HepG2 (cell line): ENCODE measurements around the gene EIF4EBP3. TPM values are rescaled to one million over a fixed set of nuclear protein-coding genes. Genes with fewer than 3 reads are reported as not detected.

Experiments used
- E2F5 ChIP-seq: sonication (generic); formaldehyde crosslinking; conservative IDR thresholded peaks from 2 replicates; pipeline ENCODE4 v1.4.0; 2020; ENCODE audit warnings: missing genetic modification reagents
- ELF1 ChIP-seq: sonication (generic); formaldehyde crosslinking; IDR thresholded peaks from 2 replicates; pipeline ENCODE4 v1.4.0; 2020; ENCODE audit warnings: missing genetic modification reagents
- HOXA3 ChIP-seq: sonication (generic); formaldehyde crosslinking; IDR thresholded peaks from 2 replicates; pipeline ENCODE4 v1.5.0; 2020; ENCODE audit warnings: missing genetic modification reagents
- ISX ChIP-seq: sonication (generic); formaldehyde crosslinking; conservative IDR thresholded peaks from 2 replicates; pipeline ENCODE4 v1.5.0; 2020; ENCODE audit warnings: missing genetic modification reagents
- KAT8 ChIP-seq: IDR thresholded peaks from 2 replicates; pipeline ENCODE4 v1.6.1; 2016; ENCODE audit warnings: missing genetic modification reagents, missing compliant biosample characterization
- KDM3A ChIP-seq: IDR thresholded peaks from 2 replicates; pipeline ENCODE4 v1.6.1; 2018; ENCODE audit warnings: low read depth, missing compliant biosample characterization
- KLF9 ChIP-seq: IDR thresholded peaks from 2 replicates; pipeline ENCODE4 v1.6.1; 2016; ENCODE audit warnings: low read depth
- MNT ChIP-seq: fragments of 450-650 bp; IDR thresholded peaks from 2 replicates; pipeline ENCODE4 v1.6.1; 2016
- NR1H2 ChIP-seq: sonication (generic); formaldehyde crosslinking; IDR thresholded peaks from 2 replicates; pipeline ENCODE4 v1.8.1; 2022; ENCODE audit warnings: low read depth, missing genetic modification reagents, borderline replicate concordance
- POLR2A ChIP-seq, 2 experiments: IDR thresholded peaks; 2 replicates each; pipeline ENCODE4 v1.6.1; 2011; ENCODE audit warnings: low read depth in 2 of 2, low read length in 2 of 2, mild to moderate bottlenecking in 1 of 2, moderate library complexity in 1 of 2; ENCODE audit not compliant: insufficient read depth in 1 of 2
- PREB ChIP-seq: sonication (generic); formaldehyde crosslinking; IDR thresholded peaks from 2 replicates; pipeline ENCODE4 v1.4.0; 2020; ENCODE audit warnings: missing genetic modification reagents
- RAD21 ChIP-seq: fragments of 450-650 bp; formaldehyde crosslinking; IDR thresholded peaks from 2 replicates; pipeline ENCODE4 v1.5.0; 2020; ENCODE audit warnings: mild to moderate bottlenecking
- ZNF124 ChIP-seq: sonication (generic); formaldehyde crosslinking; IDR thresholded peaks from 2 replicates; pipeline ENCODE4 v1.4.0; 2020; ENCODE audit warnings: missing genetic modification reagents
- ZNF160 ChIP-seq: sonication (generic); formaldehyde crosslinking; IDR thresholded peaks from 2 replicates; pipeline ENCODE4 v1.8.0; 2022; ENCODE audit warnings: mild to moderate bottlenecking, inconsistent platforms, missing genetic modification reagents
- ZNF3 ChIP-seq: IDR thresholded peaks from 2 replicates; pipeline ENCODE4 v1.7.0; 2017; ENCODE audit warnings: inconsistent platforms
- ZNF530 ChIP-seq: sonication (generic); formaldehyde crosslinking; IDR thresholded peaks from 2 replicates; pipeline ENCODE4 v1.5.0; 2020; ENCODE audit warnings: low read depth, mild to moderate bottlenecking, missing genetic modification reagents
- ZNF546 ChIP-seq: sonication (generic); formaldehyde crosslinking; conservative IDR thresholded peaks from 2 replicates; pipeline ENCODE4 v1.8.1; 2023; ENCODE audit warnings: mild to moderate bottlenecking, missing genetic modification reagents
- ZNF549 ChIP-seq: sonication (generic); formaldehyde crosslinking; IDR thresholded peaks from 2 replicates; pipeline ENCODE4 v1.5.0; 2020; ENCODE audit warnings: missing genetic modification reagents
- ZNF556 ChIP-seq: sonication (generic); formaldehyde crosslinking; IDR thresholded peaks from 2 replicates; pipeline ENCODE4 v1.4.0; 2020; ENCODE audit warnings: mild to moderate bottlenecking, missing genetic modification reagents, borderline replicate concordance
- ZNF580 ChIP-seq: IDR thresholded peaks from 2 replicates; pipeline ENCODE4 v1.6.1; 2016; ENCODE audit warnings: low read depth, borderline replicate concordance
- ZNF7 ChIP-seq: IDR thresholded peaks from 2 replicates; pipeline ENCODE4 v1.6.1; 2016; ENCODE audit warnings: missing biosample characterization, missing genetic modification reagents
- ZNF781 ChIP-seq: sonication (generic); formaldehyde crosslinking; IDR thresholded peaks from 2 replicates; pipeline ENCODE4 v1.5.1; 2020; ENCODE audit warnings: borderline replicate concordance, mild to moderate bottlenecking, missing genetic modification reagents; ENCODE audit errors: not compliant biosample characterization
- ZNF784 ChIP-seq: sonication (generic); formaldehyde crosslinking; IDR thresholded peaks from 2 replicates; pipeline ENCODE4 v1.5.1; 2020; ENCODE audit warnings: missing genetic modification reagents, mild to moderate bottlenecking, borderline replicate concordance
- ZSCAN29 ChIP-seq: sonication (generic); formaldehyde crosslinking; conservative IDR thresholded peaks from 2 replicates; pipeline ENCODE4 v1.4.0; 2020; ENCODE audit warnings: mild to moderate bottlenecking, missing genetic modification reagents
- polyA plus RNA-seq, 8 experiments: library from polyadenylated mRNA; depleted of rRNA in 3 of 8; stranded (reverse) in 7 of 8; unstranded in 1 of 8; fragments of >200 nt; fragmentation: Illumina TruSeq in 4 of 8; extraction: Trizol in 4 of 8; gene quantifications; 2 replicates each; pipeline versions ENCODE4 v1.2.1 to v1.2.3, GENCODE V29; 2011 to 2016; ENCODE audit warnings: low read depth in 4 of 8, missing spikeins in 1 of 8, mixed read lengths in 1 of 8; ENCODE audit not compliant: insufficient read depth in 1 of 8
- total RNA-seq, 5 experiments: library from RNA; depleted of rRNA; stranded (reverse); fragments of >200 nt; fragmentation: Illumina TruSeq; extraction: Trizol; gene quantifications; 2 replicates each; pipeline ENCODE4 v1.2.3, GENCODE V29; 2016; ENCODE audit warnings: low read depth in 1 of 5

EIF4EBP3 gene
- total and polyA plus RNA-seq, 2 of the 13 experiments (the other 11 are each of a cell fraction or from before 2014, with no cell fraction given) = 0.61 to 1.7 TPM

- peak; percentile 88 for TF ChIP-seq ZNF124 (CRISPR knock-in tag)
- TF ChIP-seq POLR2A (IDR thresholded peaks at IDR 0.05; ENCODE audit: insufficient read depth in 1 of 2, low read depth in 2 of 2, low read length in 2 of 2) = peak; percentile 82 to 95
- no peak for TF ChIP-seq ZNF556 (CRISPR knock-in tag)
- peak; percentile 53; the same call in 1 of the 2 replicates for TF ChIP-seq ZNF3 (CRISPR knock-in tag)
- no peak for TF ChIP-seq E2F5 (CRISPR knock-in tag)
- TF ChIP-seq NR1H2 = no peak
- TF ChIP-seq ISX (CRISPR knock-in tag) = no peak
- no peak for TF ChIP-seq MNT
- peak; percentile 88 for TF ChIP-seq HOXA3 (CRISPR knock-in tag)
- TF ChIP-seq RAD21 = peak; percentile 51
- no peak for TF ChIP-seq KDM3A
- 0 out of 2 replicates have a peak, but pooled peaks have one; percentile 53 for TF ChIP-seq ZNF546 (CRISPR knock-in tag)
- TF ChIP-seq ZNF530 (CRISPR knock-in tag) = no peak
- TF ChIP-seq ZNF580 (CRISPR knock-in tag) = peak; percentile 54
- no peak; the same call in 1 of the 2 replicates for TF ChIP-seq ZNF160
- TF ChIP-seq ELF1 = peak; percentile 94
- TF ChIP-seq ZNF784 (CRISPR knock-in tag) = no peak
- peak; percentile 66; the same call in 1 of the 2 replicates for TF ChIP-seq KLF9 (CRISPR knock-in tag)
- TF ChIP-seq ZNF549 (CRISPR knock-in tag) = no peak
- TF ChIP-seq KAT8 = peak; percentile 92
- TF ChIP-seq ZNF781 (CRISPR knock-in tag) = peak; percentile 75
- no peak for TF ChIP-seq ZSCAN29 (CRISPR knock-in tag)
- TF ChIP-seq PREB (CRISPR knock-in tag) = no peak
- TF ChIP-seq ZNF7 (CRISPR knock-in tag) = no peak
These were observed 9.8 kb downstream of the EIF4EBP3 start, which contains the start of gene SRA1 (continued) for GRCh38 chr5:140557136-140557805.
